ENCODE data around the gene EPB41. TPM values are rescaled to one million over a fixed set of nuclear protein-coding genes. Genes with fewer than 3 reads are reported as not detected.

Gene EPB41
- total and polyA plus RNA-seq, 2 of the 4 experiments (the other 2 are of a cell fraction) = 4.6 to 10.0 TPM

DNA sequence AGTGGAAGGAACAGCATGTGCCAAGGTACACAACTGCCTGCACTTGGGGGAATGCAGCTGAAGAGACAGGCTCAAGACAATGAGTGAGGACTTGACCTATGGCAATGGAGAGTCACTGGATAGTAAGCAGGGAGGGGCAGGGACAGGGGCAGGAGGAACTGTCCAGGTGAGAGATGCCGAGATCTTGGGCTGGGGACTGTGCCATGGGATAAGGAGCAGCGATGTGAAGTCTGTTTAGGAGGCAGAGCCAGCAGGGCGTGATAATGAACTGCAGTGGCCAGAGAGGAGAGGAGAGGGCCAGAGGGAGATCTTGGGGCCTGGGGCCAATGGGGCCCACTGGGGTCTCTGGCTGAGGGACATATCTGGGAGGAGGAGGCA is 17.8 kb upstream of the EPB41 start:
- H3K4me1 ChIP-seq (ENCODE audit: control insufficient read depth, insufficient read depth, low read length) = no peaks in the 10 kb centered on the region; the same call in 1 of the 2 replicates
- no peak overlapping the region for H3K9ac ChIP-seq (ENCODE audit: low read depth, low read length)
- H2BK120ac ChIP-seq (ENCODE audit: low read depth, low read length) = no peak overlapping the region
- no peak overlapping the region for H2AK9ac ChIP-seq (replicated peaks; ENCODE audit: low read depth, low read length, poor library complexity)
- no peaks in the 10 kb centered on the region for H3K79me1 ChIP-seq (ENCODE audit: low read depth in 1 of 2, low read length in 2 of 2)
- no peak overlapping the region for H2BK15ac ChIP-seq (ENCODE audit: low read depth, low read length)
- no peak overlapping the region for H4K8ac ChIP-seq (ENCODE audit: low read depth in 2 of 2, low read length in 2 of 2)
- no peak overlapping the region for H2AFZ ChIP-seq (replicated peaks; ENCODE audit: low read length, poor library complexity)
- no peak overlapping the region for H3K4ac ChIP-seq (ENCODE audit: low read depth, low read length)
- no peak overlapping the region for H3K56ac ChIP-seq (ENCODE audit: extremely low read depth, insufficient read depth, low read length)
- ATAC-seq (ENCODE audit: low read depth) (no peak), DNase-seq (no peak)
- intact Hi-C loops (cut with micrococcal nuclease) (no loop called here), dilution Hi-C loops (cut with HindIII; ENCODE audit: low sequenced_read_pairs, unreplicated experiment) (no loop called here), in situ Hi-C loops (cut with MboI; ENCODE audit: low sequenced_read_pairs) (loop anchor here (10.0 kb wide), 1 partner anchor 1808 kb away; no protein-coding TSS in a partner anchor)
- H3K4me3 ChIP-seq (ENCODE audit: insufficient read depth, low read depth, low read length) = no peak overlapping the region
- H2BK20ac ChIP-seq (ENCODE audit: low read depth, low read length) = no peak overlapping the region
- no peaks in the 10 kb centered on the region for H3K36me3 ChIP-seq (ENCODE audit: control insufficient read depth, insufficient read depth, low read length)
- WGBS, 2 experiments (ENCODE audit: extremely low coverage in 2 of 2, insufficient read length in 1 of 2) = 50% methylated on average over 2 of the region's 3 CpGs; no CpG with 5 or more reads in 1 of the 2 experiments
- no peaks in the 10 kb centered on the region for H3K27me3 ChIP-seq (ENCODE audit: control insufficient read depth, insufficient read depth, low read length)
- H3K9me1 ChIP-seq (ENCODE audit: insufficient read depth, low read length) = peaks cover 3% of the 10 kb centered on the region; the same call in 1 of the 2 replicates
- H4K20me1 ChIP-seq (ENCODE audit: insufficient read depth, low read length) = no peaks in the 10 kb centered on the region
- no peak overlapping the region for H3K4me2 ChIP-seq (ENCODE audit: low read depth, low read length)
- no peak overlapping the region for H3K14ac ChIP-seq (replicated peaks; ENCODE audit: low read depth, low read length)
- no peak overlapping the region for H3K27ac ChIP-seq (ENCODE audit: insufficient read depth, low read length)
- H3K9me3 ChIP-seq (ENCODE audit: control insufficient read depth, insufficient read depth, low read length) = no peaks in the 10 kb centered on the region
- no peak overlapping the region for H3K23ac ChIP-seq (ENCODE audit: low read depth, low read length)
- H2BK5ac ChIP-seq (ENCODE audit: low read depth, low read length, poor library complexity, severe bottlenecking) = no peak overlapping the region
- H3K18ac ChIP-seq (ENCODE audit: low read depth, low read length) = no peak overlapping the region
- no TSS peak for BruUV-seq (replicated peaks)
- no peak overlapping the region for H2AK5ac ChIP-seq (ENCODE audit: low read depth, low read length)
- no peak overlapping the region for H4K5ac ChIP-seq (ENCODE audit: low read depth, low read length)
- POLR2A ChIA-PET (ENCODE audit: unreplicated experiment) = no interaction called here
- CTCF ChIA-PET = interaction anchor here (0.7 kb wide), 1 partner anchor 36 kb away, joined by 3 read pairs; no protein-coding TSS in a partner anchor
- no peak overlapping the region for H4K91ac ChIP-seq (ENCODE audit: insufficient read depth, low read depth, low read length)
- TF ChIP-seq BHLHE40 (IDR thresholded peaks at IDR 0.05; ENCODE audit: low read depth, low read length) = no peak
- TF ChIP-seq RCOR1 (IDR thresholded peaks at IDR 0.05; ENCODE audit: insufficient replicate concordance, low read length) = no peak
- TF ChIP-seq, protein P1, sequence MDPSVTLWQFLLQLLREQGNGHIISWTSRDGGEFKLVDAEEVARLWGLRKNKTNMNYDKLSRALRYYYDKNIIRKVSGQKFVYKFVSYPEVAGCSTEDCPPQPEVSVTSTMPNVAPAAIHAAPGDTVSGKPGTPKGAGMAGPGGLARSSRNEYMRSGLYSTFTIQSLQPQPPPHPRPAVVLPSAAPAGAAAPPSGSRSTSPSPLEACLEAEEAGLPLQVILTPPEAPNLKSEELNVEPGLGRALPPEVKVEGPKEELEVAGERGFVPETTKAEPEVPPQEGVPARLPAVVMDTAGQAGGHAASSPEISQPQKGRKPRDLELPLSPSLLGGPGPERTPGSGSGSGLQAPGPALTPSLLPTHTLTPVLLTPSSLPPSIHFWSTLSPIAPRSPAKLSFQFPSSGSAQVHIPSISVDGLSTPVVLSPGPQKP (IDR thresholded peaks at IDR 0.05; ENCODE audit: borderline replicate concordance, low read depth, low read length) = no peak
- no peak for TF ChIP-seq MAFK (IDR thresholded peaks at IDR 0.05; ENCODE audit: low read depth, low read length)
- TF ChIP-seq, protein P2, sequence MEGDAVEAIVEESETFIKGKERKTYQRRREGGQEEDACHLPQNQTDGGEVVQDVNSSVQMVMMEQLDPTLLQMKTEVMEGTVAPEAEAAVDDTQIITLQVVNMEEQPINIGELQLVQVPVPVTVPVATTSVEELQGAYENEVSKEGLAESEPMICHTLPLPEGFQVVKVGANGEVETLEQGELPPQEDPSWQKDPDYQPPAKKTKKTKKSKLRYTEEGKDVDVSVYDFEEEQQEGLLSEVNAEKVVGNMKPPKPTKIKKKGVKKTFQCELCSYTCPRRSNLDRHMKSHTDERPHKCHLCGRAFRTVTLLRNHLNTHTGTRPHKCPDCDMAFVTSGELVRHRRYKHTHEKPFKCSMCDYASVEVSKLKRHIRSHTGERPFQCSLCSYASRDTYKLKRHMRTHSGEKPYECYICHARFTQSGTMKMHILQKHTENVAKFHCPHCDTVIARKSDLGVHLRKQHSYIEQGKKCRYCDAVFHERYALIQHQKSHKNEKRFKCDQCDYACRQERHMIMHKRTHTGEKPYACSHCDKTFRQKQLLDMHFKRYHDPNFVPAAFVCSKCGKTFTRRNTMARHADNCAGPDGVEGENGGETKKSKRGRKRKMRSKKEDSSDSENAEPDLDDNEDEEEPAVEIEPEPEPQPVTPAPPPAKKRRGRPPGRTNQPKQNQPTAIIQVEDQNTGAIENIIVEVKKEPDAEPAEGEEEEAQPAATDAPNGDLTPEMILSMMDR (conservative IDR thresholded peaks at IDR 0.05; ENCODE audit: low read depth, low read length) = no peak
- TF ChIP-seq CEBPB (IDR thresholded peaks at IDR 0.05; ENCODE audit: low read depth, low read length) = no peak
- TF ChIP-seq RFX5 (IDR thresholded peaks at IDR 0.05; ENCODE audit: low read depth, low read length) = no peak
- TF ChIP-seq SMC3 (IDR thresholded peaks at IDR 0.05; ENCODE audit: low read depth, low read length) = no peak
- TF ChIP-seq FOS (IDR thresholded peaks at IDR 0.05; ENCODE audit: low read depth, low read length) = no peak
- TF ChIP-seq POLR2A (IDR thresholded peaks at IDR 0.05; ENCODE audit: low read depth, low read length) = no peak
- no peak for TF ChIP-seq NFE2L2 (IDR thresholded peaks at IDR 0.05; ENCODE audit: low read depth, low read length)
- no peak for TF ChIP-seq RAD21 (IDR thresholded peaks at IDR 0.05; ENCODE audit: low read length)
- no peak for TF ChIP-seq MAZ (IDR thresholded peaks at IDR 0.05; ENCODE audit: borderline replicate concordance, low read depth, low read length)
- TF ChIP-seq CHD1 (IDR thresholded peaks at IDR 0.05; ENCODE audit: low read depth, low read length) = no peak
- TF ChIP-seq MXI1 (IDR thresholded peaks at IDR 0.05; ENCODE audit: borderline replicate concordance, low read depth, low read length) = no peak
- TF ChIP-seq, protein P3, sequence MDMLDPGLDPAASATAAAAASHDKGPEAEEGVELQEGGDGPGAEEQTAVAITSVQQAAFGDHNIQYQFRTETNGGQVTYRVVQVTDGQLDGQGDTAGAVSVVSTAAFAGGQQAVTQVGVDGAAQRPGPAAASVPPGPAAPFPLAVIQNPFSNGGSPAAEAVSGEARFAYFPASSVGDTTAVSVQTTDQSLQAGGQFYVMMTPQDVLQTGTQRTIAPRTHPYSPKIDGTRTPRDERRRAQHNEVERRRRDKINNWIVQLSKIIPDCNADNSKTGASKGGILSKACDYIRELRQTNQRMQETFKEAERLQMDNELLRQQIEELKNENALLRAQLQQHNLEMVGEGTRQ (IDR thresholded peaks at IDR 0.05; ENCODE audit: low read depth, low read length) = no peak

All from IMR-90 (cell line).